SIG-M5 treated with dmso at 0.1 percent for 504 hours (cell line): ENCODE data around the gene NOSTRIN.
"Not testable (repeated sequence)": the region's sequence is repeated elsewhere in the genome, so short reads cannot be mapped to it uniquely, and the experiment has no call there.

ENCODE experiments used
- DNase-seq: peaks from one replicate; lab custom pipeline; 2025; ENCODE audit not compliant: unreplicated experiment; lab: John Stamatoyannopoulos, UW

NOSTRIN gene

GRCh38 chr2:168787782-168788376 is 14.6 kb upstream of the NOSTRIN start:
- no peak for DNase-seq

GRCh38 chr2:168789776-168790175 is 12.7 kb upstream of the NOSTRIN start:
- no peak for DNase-seq

- DNase-seq, result no peak
Measured at GRCh38 chr2:168790226-168790902, 12.1 kb upstream of the NOSTRIN start.

GRCh38 chr2:168791140-168791539 is 11.3 kb upstream of the NOSTRIN start:
- DNase-seq, result not testable (repeated sequence)

GRCh38 chr2:168793596-168793995 is 8.8 kb upstream of the NOSTRIN start:
- no peak for DNase-seq

GRCh38 chr2:168794968-168795367 is 7.5 kb upstream of the NOSTRIN start:
- no peak for DNase-seq

GRCh38 chr2:168796090-168796577 is 6.3 kb upstream of the NOSTRIN start:
- DNase-seq, result no peak

- DNase-seq, result no peak
Measured at GRCh38 chr2:168796583-168797285, 5.7 kb upstream of the NOSTRIN start.

GRCh38 chr2:168797286-168797655 is 5.2 kb upstream of the NOSTRIN start:
- DNase-seq, result no peak

- DNase-seq, result no peak
Measured at GRCh38 chr2:168798076-168798887, 4.2 kb upstream of the NOSTRIN start.

GRCh38 chr2:168798888-168799410 is 3.5 kb upstream of the NOSTRIN start:
- no peak for DNase-seq

- DNase-seq, result no peak
Measured at GRCh38 chr2:168801471-168801870, 966 bp upstream of the NOSTRIN start.

GRCh38 chr2:168802859-168803725 is 655 bp downstream of the NOSTRIN start:
- DNase-seq, result no peak

GRCh38 chr2:168804214-168804613 is 1.8 kb downstream of the NOSTRIN start:
- DNase-seq, result no peak

GRCh38 chr2:168805615-168806014 is 3.2 kb downstream of the NOSTRIN start:
- DNase-seq, result no peak

GRCh38 chr2:168809537-168809936 is 7.1 kb downstream of the NOSTRIN start:
- DNase-seq, result no peak

GRCh38 chr2:168810235-168810634 is 7.8 kb downstream of the NOSTRIN start:
- DNase-seq, result no peak

- DNase-seq, result no peak
Measured at GRCh38 chr2:168811696-168812095, 9.3 kb downstream of the NOSTRIN start.

GRCh38 chr2:168814046-168814445 is 11.6 kb downstream of the NOSTRIN start:
- DNase-seq, result no peak
